HL-60/S4 treated with phorbol 12-myristate 13-acetate at 8.2 ng/mL for 4 days and 3 days (cell line): ENCODE data around the gene SLIT1.

Experiments used
- in situ Hi-C: fragments of 300-500 bp; cut with MboI; formaldehyde crosslinking; loops from 2 replicates; pipeline ENCODE4 v1.15.0; 2022; ENCODE audit warnings: low sequenced_read_pairs

Gene SLIT1

GRCh38 chr10:97174941-97175340 is 10.8 kb downstream of the SLIT1 start:
- in situ Hi-C loops, result no loop called here

GRCh38 chr10:97174276-97174775 is 11.4 kb downstream of the SLIT1 start:
- in situ Hi-C loops, result no loop called here

GRCh38 chr10:97173036-97173435 is 12.7 kb downstream of the SLIT1 start:
- in situ Hi-C loops, result no loop called here

- in situ Hi-C loops, result no loop called here
Observed at GRCh38 chr10:97171001-97171400, 14.8 kb downstream of the SLIT1 start.

GRCh38 chr10:97169911-97170693 is 15.7 kb downstream of the SLIT1 start:
- in situ Hi-C loops, result no loop called here

GRCh38 chr10:97169063-97169462 is 16.7 kb downstream of the SLIT1 start:
- in situ Hi-C loops, result no loop called here

- in situ Hi-C loops, result no loop called here
Observed at GRCh38 chr10:97168645-97169044, 17.1 kb downstream of the SLIT1 start.

GRCh38 chr10:97165499-97165898 is 20.3 kb downstream of the SLIT1 start:
- in situ Hi-C loops, result no loop called here

GRCh38 chr10:97163781-97164501 is 21.8 kb downstream of the SLIT1 start:
- in situ Hi-C loops, result no loop called here

GRCh38 chr10:97163181-97163580 is 22.6 kb downstream of the SLIT1 start:
- in situ Hi-C loops, result no loop called here

GRCh38 chr10:97159646-97160305 is 26.0 kb downstream of the SLIT1 start:
- in situ Hi-C loops, result no loop called here

- in situ Hi-C loops, result no loop called here
Observed at GRCh38 chr10:97157578-97158095, 28.1 kb downstream of the SLIT1 start.

- in situ Hi-C loops, result no loop called here
Observed at GRCh38 chr10:97154781-97155180, 31.0 kb downstream of the SLIT1 start.

GRCh38 chr10:97154162-97154561 is 31.6 kb downstream of the SLIT1 start:
- in situ Hi-C loops, result no loop called here

GRCh38 chr10:97153270-97153850 is 32.4 kb downstream of the SLIT1 start:
- in situ Hi-C loops, result no loop called here

- in situ Hi-C loops, result no loop called here
Observed at GRCh38 chr10:97151307-97151914, 34.3 kb downstream of the SLIT1 start.

GRCh38 chr10:97150616-97151015 is 35.1 kb downstream of the SLIT1 start:
- in situ Hi-C loops, result no loop called here

GRCh38 chr10:97150013-97150595 is 35.7 kb downstream of the SLIT1 start:
- in situ Hi-C loops, result no loop called here

GRCh38 chr10:97149079-97149531 is 36.7 kb downstream of the SLIT1 start:
- in situ Hi-C loops, result no loop called here

- in situ Hi-C loops, result no loop called here
Observed at GRCh38 chr10:97144297-97144696, 41.5 kb downstream of the SLIT1 start.
